HG02852 (cell line): Measurements from ENCODE around the gene AKNAD1.
"Not testable (repeated sequence)": the region's sequence is repeated elsewhere in the genome, so short reads cannot be mapped to it uniquely, and the experiment has no call there.

Source experiments
- ATAC-seq: cut with Tn5 transposase; IDR thresholded peaks from one replicate; pipeline ENCODE4 v1.9.1; 2021; ENCODE audit warnings: mild to moderate bottlenecking, moderate library complexity; ENCODE audit not compliant: unreplicated experiment

AKNAD1 gene

DNA sequence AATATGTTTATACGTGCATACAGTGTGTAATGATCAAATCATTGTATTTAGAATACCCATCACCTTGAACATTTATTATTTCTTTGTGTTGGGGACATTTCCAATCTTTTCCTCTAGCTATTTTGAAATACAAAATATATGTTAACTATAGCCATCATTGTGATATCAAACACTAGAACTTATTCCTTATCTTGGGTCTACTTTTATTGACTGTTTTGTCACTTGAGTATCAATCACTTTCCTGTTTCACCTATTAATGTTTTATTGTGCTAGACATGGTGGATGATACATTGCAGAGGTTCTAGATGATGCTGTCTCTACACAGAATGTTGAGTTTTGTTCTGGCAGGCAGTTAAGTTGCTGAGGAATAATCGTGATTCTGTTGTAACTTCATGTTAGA is 64.5 kb downstream of the AKNAD1 start:
- ATAC-seq, result no peak

DNA sequence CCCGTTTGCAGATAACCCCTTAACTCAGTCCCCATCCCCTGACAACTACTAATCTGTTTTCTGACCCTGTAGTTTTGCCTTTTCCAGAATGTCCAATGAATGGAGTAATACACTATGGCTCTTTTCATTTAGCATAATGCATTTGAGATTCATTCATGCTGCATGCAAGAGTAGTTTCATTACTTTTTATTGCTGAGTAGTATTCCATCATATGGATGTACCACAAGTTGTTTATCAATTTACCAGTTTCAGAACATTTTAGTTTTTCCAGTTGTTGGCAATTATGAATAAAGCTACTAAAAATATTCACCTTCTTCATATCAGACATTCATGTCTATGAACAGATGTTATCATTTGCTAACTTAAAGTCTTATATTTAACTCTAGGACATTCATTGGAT is 65.1 kb downstream of the AKNAD1 start:
- no peak for ATAC-seq

DNA sequence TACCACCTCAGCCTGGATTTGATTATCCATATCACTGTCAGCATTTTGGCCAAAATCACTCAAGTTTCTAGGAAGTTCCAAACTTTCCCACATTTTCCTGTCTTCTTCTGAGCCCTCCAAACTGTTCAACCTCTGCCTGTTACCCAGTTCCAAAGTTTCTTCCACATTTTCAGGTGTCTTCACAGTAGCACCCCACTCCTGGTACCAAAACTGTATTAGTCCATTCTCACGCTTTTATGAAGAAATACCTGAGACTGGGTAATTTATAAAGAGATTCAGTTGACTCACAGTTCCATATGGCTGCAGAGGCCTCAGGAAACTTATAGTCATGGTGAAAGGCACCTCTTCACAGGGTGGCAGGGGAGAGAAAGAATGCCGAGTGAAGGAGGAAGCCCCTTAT is 71.0 kb downstream of the AKNAD1 start:
- no peak for ATAC-seq

DNA sequence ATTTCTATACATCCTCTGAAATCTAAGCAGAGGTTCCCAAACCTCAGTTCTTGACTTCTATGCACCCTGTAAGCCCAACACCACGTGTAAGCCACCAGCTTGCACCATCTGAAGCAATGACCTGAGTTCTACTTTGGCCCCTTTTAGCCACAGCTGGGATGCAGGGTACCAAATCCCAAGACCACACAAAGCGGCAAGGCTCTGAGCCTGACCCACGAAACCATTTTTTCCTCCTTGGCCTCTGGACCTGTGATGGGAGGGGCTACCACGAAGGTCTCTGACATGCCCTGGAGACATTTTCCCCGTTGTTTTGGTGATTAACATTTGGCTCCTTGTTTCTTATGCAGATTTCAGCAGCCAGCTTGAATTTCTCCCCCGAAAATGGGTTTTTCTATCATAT is 71.6 kb downstream of the AKNAD1 start:
- no peak for ATAC-seq

DNA sequence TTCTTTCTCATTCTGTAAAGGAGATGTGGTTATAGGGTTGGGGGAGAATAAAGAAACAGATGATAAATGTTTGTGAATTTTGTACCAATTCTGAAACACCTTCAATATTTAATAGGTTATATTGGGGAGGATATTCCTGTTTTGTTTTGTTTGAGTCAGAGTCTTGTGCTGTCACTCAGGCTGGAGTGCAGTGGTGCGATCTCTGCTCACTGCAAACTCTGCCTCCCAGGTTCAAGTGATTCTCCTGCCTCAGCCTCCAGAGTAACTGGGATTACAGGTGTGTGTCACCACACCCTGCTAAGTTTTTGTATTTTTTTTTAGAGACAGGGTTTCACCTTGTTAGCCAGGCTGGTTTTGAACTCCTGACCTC is 75.3 kb downstream of the AKNAD1 start:
- not testable (repeated sequence) for ATAC-seq

DNA sequence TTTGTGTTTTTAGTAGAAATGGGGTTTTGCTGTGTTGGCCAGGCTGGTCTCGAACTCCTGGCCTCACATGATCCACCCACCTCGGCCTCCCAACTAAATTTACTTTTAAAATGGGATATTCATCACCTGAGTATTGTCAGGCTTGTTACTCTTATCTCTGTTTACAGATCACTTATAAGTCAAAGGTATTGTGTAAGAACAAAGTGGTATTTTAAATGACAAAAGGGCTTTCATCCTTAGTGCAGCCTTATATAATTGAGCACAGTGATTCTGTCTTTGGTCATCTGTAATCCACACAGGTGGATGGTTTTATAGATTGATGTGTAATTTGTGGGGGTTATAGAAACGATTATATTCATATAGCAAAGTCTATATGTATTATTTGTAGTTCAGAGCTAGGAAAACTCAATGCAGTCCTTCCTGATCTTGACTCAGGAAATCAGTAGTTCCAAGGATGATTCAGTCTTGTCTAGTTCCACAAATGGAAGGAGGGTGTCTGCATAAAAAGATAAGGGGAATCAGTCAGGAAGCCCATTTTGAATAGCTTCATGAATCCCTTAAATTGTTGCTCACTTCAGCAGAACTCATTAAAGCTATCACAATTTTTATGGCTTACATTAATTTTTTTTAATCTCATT is 75.8 kb downstream of the AKNAD1 start:
- no peak for ATAC-seq

DNA sequence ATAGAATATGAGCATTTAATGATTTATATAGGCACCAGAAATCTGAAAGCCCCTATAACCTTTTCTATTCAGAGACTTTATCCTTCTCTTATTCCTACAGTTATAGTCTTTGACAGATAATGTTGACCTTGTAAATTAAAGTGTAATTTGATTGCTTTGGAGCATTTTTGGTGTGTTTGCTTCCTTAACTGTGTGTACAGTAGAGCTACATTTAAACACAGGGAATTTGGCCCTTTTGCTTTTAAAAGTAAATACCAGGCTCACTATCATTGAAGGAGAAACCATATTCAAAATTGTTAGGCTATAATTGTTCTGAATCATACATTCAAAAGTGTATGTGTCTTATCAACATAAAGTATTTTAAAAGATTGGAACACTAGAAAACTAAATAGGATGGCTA is 77.4 kb downstream of the AKNAD1 start:
- no peak for ATAC-seq

DNA sequence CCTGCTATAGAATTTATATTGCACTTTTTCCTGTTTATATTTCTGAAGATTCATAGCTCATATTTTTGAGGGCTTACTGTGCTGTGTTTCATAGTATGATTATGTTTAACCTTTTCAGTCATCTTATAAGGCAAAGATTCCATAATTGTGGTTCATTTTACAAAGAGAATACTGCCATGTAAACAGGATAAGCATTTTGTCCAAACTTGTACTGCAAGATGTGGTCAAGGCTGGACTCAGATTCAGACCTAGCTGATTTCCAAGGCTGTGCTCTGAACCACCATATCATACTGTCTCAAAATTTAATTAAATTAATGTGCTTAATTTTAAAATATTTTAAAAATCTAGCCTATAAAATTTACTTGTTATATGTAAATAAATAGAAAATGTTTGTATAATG is 79.1 kb downstream of the AKNAD1 start:
- no peak for ATAC-seq

DNA sequence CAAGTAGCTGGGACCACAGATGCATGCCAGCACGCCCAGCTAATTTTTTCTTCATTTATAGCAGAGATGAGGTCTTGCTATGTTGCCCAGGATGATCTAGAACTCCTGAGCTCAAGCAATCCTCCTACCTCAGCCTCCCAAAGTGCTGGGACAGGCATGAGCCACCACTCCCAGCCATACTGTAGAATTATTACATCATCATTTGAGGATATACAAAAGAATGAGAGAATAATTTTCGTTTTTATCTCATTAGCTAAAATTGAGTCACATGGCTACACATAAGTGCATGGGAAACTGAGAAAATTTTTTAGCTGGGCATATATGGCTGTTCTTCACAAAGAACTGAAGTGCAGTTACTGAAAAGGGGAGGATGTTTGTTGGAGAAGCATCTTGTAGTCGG is 89.2 kb downstream of the AKNAD1 start:
- no peak for ATAC-seq

DNA sequence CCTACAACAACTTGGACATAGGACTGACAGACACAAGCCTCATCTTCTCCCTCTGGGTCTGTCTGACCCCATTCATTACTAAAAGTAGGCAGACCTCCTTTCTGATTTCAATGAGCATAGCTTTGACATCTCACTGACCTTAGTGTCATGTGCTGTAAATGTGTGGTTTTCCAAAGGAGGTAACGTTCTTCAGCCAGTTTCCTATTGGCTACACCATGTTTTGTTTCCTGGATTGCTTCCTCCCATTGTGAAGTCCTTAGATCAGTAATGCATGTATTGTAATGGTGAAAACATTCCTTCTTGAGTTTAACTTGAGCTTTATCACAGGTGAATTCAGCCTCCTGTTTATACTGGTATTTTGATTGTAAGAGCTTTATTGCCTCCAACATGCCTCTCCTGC is 89.8 kb downstream of the AKNAD1 start:
- ATAC-seq, result no peak
